HG02623 (cell line): ENCODE results near the gene DBH.

Experiments
- ATAC-seq: cut with Tn5 transposase; IDR thresholded peaks from one replicate; pipeline ENCODE4 v1.9.1; 2021; ENCODE audit warnings: moderate library complexity; ENCODE audit not compliant: unreplicated experiment

Gene DBH

DNA sequence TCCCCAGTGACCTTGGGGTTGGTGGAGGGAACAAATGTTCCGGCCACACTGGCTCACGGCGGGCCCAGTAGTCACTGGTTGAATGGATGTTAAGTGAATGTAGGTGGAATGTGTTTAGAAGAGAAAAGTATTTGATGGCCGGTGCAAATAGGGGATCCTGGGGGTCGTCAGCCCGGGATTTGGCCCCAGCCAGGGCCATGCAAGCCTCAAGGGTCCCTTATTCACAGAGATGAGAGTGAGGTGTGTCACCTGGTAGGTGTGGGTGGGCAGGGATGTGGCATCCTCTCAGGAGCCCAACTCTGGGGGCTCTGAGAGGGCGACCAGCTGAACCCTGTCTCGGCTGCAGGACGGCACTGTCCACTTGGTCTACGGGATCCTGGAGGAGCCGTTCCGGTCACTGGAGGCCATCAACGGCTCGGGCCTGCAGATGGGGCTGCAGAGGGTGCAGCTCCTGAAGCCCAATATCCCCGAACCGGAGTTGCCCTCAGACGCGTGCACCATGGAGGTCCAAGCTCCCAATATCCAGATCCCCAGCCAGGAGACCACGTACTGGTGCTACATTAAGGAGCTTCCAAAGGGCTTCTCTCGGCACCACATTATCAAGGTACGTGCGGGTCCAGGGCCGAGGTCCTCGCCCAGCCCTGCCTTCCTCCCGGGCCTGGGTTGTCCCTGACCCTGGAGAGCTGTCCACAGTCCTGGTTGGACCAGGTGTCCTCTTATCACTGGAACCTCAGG lies 5.9 kb downstream of the DBH start:
- no peak for ATAC-seq

DNA sequence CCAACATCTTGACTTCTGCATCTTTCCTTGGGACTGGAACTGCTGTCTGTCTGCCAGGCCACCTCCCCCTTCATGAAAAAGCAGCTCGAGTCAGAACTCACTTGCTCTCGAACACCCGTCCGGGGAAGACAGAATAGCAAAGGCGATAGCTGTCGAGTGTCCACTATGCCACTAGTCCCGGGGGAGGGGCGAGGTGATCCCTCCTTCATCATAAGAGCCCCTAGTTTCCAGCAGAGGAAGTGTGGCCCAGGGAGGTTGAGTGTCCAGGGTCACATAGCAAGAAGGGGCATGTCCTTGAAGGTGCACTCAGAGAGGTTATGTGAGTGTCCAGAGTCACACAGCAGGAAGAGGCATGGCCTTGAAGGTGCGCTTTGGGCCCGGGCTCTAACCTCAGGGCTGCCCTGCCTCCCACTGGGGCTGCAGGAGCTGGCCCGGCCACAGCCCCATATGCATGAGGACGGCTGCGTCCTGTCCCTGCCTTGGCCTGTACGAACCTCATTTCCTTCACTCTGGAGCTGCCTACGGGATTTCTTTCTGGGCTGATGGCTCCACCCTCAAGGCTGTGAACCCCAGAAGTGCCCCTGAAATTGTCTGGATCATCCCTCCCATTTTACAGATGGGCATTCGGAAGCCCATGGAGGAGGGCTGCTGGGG lies 6.7 kb downstream of the DBH start:
- no peak for ATAC-seq

DNA sequence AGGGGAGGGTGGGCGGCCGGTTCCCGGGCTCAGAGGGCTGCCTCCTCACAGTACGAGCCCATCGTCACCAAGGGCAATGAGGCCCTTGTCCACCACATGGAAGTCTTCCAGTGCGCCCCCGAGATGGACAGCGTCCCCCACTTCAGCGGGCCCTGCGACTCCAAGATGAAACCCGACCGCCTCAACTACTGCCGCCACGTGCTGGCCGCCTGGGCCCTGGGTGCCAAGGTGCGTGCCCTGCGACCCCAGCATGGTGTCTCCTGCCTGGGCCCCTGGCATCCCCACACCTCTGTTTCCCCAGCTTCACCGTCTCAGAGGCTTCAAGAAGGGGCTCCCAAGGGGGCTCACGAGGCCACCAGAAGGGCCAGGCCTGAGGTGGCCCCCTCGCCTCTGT lies 7.2 kb downstream of the DBH start:
- ATAC-seq: no peak

DNA sequence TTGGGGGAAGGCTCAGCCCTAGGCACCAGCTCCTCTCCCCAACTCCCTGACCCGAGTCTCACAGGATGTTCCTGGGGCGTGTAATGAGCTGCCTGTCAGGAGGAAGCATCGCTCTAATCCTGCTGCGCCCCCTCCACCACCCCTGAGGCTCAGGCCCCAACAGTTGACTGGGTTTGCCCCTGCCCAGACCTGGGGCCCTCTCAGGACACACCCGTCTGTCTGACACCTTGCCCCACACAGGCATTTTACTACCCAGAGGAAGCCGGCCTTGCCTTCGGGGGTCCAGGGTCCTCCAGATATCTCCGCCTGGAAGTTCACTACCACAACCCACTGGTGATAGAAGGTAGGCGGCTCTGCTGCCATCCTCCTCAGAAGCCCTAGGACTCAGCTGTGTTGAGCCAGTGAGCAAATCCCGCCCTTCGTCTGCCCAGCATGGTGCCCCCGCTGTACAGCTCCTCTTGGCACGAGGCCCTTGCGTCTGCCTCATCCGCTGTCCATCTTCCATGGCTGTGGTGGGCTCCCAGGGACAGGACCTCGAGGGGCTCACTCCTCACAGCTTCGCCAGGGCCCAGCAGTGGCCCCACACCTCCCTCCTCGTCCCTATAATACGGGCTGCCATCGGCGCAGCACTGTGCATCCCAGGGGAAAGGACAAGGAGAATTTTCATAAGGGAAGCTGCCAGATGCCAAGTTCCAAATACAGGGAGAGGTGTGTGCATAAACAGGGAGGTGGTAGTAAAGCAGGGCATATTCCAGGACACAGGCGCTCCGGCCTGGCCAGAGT lies 8.0 kb downstream of the DBH start:
- no peak for ATAC-seq

DNA sequence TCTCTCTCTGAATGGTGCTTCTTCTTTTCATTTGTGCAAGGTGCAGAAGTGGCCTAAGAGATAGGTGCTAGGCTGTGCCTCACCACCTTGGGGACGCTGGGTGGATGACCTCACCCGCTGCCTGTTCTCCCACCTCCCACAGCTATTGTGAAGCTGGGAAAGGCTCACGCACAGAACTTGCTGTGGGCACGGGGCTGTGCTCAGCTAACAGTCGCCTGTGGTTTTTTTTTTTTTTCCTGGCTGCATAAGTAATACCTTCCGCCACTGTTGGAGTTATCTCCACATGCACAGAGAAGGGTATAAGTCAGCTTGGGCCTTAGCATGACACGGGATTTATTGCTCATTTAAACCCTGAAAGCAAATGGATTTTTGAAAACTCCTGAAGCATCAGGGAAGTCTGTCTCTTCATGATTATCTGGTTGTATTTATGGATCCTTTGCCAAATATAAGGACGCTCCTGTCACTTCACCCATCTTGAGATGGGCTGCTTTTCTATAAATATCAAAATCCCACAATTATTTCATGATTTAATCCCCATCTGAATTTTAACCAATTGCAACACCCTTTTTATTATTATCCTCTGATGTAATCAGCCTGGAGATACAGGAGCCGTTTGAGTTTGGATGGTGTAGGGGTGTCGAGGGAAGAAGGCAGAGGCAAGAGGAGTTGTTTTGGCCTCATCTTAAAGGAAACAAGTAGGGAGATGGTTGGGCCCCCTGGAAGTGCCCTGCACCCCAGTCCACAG lies 9.0 kb downstream of the DBH start:
- no peak for ATAC-seq

DNA sequence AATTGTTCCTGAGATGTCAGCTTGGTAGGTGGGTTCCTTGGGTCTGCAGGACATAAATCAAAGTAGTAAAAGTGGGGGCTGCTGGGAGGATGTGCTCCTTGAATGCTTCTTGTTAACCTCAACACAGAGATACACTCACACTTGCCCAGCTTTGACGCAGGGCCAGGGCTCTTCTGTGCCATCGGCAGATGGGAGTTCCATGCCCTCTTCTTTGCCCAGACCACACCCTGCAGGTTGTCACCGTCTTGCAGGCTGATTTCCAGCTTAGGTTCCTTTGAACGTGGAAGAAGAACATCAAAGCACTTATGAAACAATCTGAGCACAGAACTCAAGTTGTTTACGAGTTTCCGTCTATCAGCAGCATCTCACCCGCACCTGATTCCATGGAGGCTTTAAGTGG lies 11.0 kb downstream of the DBH start:
- ATAC-seq: no peak

DNA sequence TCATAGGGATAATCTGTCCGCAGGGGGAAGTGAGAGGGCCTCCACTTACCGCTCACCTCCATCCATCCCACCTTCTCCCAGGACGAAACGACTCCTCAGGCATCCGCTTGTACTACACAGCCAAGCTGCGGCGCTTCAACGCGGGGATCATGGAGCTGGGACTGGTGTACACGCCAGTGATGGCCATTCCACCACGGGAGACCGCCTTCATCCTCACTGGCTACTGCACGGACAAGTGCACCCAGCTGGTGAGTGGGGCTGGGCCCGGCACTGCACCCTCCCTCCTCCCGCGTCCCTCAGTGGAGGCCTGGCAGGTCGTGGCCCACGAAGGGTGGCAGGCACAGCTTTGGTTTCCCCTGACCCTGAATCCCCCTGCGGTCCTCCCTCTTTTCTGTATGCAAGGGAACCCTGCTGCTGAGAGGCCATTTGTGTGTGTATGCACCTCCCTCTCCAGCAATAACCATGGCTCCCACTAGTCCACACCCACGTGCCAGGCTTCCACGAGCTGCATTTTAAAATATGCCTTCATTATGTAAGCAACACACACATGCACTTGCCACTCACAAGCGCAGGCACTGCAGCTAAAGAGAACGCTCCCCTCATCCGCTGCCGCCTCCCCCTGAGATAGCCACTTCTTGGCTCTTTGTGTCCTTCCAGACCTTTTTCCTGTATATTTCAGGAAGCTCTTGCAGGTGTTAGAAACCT lies 11.8 kb downstream of the DBH start:
- no peak for ATAC-seq

DNA sequence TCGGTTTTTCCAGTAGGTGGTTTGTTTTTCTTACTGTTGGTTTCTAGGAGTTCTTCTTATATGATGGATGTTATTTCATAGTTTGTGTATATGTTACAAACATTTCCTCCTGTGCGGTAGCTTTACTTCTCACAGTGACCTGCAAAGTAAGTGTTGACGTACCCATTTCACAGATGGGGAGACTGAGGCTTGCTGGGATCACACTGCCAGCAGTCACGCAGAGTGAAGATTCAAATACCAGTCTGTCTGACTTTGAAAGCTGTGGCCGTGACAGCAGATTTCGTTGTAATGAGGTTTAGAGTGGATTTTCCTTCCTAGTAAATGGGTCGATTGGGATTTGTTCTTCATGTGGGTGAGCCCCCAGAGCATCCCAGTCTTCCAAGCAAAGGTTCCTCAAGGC lies 13.0 kb downstream of the DBH start:
- ATAC-seq: no peak

DNA sequence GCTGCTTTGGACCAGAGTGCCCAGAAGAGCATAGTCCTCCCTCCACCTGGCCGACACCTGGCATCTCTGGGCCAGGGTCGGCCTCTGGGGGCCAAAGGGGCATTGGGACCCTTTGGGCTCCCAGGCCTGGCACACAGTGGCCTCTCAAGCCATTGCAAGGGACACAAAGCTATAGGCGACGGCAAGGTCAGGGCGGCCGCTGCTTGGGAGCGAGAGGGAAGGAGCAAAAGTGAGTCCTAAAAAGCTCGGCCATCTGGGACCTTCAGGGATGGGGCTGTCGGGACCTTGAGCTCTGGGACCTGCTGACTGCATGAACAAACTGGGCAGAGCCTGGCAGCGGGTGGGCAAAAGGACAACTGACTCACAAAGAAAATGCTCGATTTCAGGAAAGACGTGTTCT lies 13.9 kb downstream of the DBH start:
- ATAC-seq: no peak

DNA sequence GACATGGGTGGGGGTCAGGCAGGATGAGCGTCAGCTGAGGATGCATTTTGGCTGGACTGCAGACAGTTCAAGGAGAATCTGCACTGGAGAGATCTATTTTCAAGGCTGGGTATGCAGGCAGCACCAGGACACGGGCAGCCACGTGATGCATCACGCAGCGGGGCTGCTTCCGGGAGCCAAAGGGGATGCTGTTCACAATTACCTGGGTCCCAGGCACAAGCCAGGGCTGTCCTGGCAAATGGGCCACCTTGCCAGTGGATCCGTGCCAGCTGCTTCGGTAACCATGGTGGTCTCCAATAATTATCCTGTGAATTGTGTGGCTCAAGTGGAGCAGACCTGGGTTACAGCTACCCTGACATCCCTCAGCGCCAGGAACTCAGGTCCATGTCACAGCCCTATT lies 17.5 kb downstream of the DBH start:
- no peak for ATAC-seq

DNA sequence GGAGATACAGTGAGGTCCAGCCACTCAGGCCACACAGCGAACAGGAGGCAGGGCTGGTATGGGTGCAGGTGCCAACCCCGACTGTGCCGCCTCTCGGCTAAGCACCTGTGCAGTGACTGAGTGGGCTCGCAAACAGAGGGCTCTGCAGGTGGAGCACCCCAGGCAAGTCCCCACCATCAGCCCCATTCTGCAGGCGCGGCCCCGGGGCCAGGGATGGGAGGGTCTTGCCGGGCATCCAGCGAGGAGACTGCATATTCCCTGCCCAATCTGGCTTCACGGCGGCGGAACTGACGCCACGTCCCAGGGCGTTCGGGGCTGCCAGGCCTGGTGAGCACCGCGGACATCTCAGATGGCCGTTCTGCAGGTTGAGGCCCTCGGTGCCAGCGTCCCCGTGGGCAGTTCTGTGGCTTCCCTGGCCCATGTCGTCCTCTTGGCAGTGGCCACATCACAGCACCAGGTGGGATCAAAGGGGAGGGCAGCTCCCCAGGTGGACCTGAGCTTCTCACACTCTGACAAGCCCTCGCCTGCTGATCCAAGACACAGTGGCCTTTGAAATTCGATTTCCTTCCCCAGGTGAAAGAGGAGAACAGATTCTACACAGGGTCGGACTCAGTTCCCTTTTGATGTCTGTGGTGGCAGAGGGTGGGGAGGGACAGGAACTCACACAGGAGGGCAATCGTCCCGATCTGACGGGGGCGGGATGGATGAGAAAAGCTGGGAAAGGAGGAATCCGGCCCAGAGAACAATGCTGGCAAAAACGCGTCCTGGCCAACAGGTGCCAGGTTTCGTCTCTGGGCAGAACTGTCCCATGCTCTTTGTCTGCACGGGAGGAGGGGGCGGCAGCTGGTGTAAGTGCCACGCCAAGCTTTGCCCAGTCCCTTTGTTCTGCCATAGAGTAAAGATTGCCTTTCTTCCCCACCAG lies 18.8 kb downstream of the DBH start:
- ATAC-seq: no peak

DNA sequence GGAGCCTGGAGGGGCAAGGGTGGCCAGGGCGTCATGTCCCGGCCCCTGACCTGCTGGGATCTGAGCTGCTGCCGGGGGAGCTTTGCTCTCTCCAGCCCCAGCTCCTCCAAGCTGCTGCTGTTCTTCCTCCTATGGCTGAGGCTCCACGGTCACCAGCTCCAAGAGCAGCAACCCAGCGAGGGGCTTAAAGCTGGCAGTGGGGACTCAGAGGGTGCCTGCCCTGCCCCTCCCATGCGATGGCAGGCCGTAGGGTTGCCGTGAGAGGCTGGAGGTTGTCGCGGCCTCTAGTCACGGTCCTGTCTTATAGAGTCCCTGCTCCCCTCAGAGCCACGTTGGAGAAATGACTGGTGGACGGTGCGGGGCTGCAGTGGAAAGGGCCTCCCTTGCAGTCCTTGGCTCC lies 19.5 kb downstream of the DBH start:
- no peak for ATAC-seq

DNA sequence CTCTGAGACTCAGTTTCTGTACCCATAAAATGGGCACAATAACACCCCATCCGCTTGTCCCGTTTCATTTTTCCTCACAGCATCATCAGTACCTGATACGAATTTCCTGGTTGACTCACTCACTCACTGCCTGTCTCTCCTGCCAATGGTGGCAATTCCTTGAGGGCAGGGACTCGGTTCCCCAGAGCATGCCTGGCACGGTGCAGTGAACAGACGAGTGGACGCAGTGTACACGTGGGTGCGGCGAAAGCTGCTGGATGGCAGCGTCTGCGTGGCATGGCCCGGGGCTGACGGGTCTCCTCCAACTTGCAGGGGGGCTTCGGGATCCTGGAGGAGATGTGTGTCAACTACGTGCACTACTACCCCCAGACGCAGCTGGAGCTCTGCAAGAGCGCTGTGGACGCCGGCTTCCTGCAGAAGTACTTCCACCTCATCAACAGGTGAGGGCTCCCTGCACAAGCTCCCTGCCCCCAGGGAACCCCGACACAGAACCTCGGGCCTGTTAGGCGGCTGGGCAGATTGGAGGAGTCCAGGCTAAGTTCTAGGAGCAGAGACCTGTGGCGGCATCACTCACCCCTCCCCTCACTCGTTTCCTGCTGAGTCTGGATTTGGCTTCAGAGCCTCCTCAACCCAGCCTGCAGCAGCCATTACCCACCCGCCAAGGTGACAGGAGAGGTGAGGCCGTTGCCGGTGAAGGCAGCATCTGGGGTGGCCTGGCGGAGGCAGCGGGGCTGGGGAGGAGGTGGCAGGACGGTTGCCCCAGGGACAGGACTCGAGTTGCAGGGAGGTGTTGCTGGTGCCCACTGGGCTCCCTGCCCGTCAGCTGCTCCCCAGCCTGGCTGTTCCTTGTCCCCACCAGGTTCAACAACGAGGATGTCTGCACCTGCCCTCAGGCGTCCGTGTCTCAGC lies 20.3 kb downstream of the DBH start:
- no peak for ATAC-seq

DNA sequence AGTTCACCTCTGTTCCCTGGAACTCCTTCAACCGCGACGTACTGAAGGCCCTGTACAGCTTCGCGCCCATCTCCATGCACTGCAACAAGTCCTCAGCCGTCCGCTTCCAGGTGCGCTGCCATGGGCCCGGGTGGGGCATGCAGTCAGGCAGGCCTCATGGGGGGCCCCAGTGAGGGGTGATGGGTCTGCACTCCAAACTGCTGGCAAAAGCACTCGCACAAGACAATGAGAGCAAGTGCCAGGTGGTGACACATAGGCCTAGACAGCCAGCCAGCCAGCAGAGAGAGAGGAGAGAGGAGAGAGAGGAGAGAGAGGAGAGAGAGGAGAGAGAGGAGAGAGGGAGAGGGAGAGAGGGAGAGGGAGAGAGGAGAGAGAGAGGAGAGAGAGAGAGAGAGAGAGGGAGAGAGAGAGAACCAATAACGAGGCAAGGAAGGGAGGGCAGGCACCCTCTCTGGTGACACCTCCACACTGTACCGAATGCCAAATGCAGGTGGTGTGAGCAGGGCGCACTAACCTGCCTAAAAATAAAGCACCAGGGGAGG lies 21.0 kb downstream of the DBH start:
- no peak for ATAC-seq

DNA sequence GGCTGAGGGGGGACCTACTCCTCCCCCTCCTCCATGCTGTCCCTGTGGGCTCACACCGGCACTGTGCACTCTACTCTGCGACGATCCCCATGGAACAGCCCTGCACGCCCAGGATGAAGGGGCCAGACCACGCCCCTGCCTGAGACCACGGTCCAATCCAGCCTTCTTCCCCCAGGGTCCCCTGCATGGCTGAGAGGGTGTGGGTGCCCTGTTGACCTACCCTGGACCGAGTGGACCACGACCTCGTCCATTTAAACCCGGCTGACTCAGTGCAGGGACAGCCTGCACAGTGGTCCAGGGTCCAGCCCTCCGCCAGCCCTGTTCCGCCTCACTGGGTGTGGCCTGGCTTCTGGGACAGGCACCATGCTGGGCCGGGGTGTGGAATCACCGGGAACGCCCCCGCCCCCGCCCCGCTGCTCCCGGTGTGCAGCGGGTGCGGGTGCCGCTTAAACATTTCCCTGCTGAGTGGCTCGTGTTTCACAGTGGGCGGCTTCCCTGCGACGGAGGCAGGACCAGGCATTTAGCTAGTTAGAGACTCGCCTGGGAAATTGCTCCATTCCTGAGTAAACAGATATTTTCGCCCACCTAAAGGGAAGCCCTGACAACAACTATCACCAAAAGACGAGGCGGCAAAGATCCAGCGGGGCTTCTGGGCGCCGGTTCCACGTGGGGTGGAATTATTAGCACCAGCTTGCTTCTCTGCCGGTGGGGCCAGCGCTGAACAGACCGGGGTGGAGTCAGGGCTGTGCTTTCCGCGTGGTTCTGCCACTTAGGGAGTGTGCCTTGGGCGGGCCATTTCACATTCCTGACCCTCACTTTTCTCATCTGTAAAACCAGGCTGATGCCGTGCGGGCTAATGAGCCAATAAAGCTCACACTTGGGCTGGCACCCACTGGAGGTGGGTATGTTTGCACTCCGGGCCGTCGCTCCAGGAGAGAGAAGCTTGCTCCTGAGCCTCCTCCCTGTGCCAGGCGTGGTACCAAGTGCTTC lies 22.6 kb downstream of the DBH start:
- ATAC-seq: no peak

DNA sequence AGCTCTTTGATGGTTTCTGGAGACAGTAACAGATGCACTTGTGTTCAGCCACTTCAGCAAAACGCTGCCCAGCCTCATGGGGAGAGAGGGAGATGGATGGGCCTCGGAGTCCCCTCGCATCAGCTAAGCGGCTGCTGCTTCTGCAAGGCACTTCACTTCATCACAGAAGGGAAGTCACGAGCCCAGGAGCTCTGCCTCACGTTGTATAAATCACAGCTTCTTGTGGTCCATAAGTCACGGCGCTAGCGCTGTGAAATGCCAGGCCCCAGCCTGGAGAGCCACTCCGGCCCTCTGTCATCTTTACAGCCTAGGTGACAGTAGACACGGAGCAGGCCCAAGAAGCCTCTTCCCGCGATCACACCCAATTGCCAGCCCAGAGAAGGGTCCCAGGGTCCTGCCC lies 23.4 kb downstream of the DBH start:
- no peak for ATAC-seq

DNA sequence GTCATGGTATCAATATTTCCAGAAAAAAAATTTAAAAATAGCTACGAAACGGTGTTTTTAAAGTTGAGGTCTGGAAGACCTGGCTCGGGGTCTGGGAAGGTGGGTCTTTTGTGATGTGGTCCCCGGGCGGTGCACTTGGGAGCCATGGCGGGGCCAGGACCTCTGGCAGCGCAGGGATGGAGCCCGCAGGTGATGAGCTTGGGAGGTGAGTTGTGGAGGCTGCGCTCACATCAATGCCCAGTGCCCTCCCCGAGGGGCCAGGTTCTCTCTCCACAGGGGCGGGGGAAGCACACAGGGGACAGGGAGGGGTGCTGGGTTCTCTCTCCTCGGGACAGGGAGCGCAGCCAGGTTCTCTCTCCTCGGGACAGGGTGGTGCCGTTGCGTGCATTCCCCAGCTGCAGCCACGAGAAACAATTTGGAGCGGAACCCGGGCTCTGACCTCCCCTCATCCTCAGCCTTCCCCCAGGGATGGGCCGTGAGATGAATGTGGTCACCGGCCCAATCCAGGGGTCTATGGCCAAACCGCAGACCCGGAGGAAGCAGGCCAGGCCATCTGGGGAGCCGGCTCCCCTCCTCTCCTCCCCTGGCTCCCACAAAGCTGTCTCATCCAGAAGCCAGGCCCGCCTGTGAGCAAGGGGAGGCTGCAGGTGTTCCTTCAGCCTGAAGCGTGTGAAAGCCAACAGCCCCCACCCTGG lies 25.8 kb downstream of the DBH start:
- no peak for ATAC-seq
